HG03139 (cell line): Measurements from ENCODE around the gene POU2F2.
"Not testable (repeated sequence)": the region's sequence is repeated elsewhere in the genome, so short reads cannot be mapped to it uniquely, and the experiment has no call there.

Experiments used
- ATAC-seq: cut with Tn5 transposase; IDR thresholded peaks from one replicate; pipeline ENCODE4 v1.9.1; 2021; ENCODE audit not compliant: unreplicated experiment

The POU2F2 gene

DNA sequence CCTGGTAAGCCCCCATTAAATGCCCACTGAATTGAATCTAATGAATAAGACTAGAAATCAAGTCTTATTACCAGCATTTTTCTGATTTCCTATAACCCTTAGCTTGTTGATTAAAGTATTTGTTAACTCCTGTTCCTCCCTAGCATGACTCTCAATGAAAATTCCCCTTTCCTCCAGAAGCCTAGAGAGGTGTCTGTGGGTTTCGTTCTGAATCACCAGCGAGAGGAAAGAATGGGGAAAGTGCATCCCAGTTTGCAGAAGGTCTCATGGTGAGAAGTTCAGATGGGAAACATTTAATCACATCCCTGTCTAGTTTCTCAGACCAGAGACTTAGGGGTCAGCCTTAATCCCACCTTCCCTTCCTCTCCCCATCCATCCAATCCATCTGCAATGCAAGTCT is 26.9 kb downstream of the POU2F2 start:
- ATAC-seq, result no peak

DNA sequence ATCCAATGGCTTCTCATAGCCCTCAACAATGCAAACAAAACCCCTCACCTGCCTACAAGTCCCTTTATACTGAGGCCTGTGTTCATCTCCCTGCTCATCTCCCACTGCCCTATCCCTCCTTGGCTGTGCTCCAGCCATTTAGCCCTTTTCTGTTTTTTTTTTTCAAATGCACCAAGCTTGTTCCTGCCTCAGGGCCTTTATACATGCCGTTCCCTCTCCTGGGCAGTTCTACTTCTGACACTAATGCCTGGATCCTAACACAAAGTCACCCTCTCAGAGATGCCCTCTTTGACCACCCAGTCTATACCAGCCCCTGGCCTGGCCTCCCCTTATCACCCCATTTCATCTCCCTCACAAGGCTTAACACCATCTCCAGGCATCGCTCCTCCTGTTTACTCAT is 29.4 kb downstream of the POU2F2 start:
- no peak for ATAC-seq

DNA sequence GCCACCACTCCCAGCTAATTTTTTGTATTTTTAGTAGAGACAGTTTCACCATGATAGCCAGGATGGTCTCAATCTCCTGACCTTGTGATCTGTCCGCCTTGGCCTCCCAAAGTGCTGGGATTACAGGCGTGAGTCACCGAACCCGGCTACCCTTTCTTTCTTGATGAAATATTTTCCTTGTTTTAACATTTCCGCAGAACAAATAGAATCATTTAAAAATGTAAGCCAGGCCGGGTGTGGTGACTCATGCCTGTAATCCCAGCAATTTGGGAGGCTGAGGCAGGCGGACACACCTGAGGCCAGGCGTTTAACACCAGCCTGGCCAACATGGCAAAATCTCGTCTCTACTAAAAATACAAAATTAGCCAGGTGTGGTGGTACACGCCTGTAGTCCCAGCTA is 32.0 kb downstream of the POU2F2 start:
- ATAC-seq, result not testable (repeated sequence)

DNA sequence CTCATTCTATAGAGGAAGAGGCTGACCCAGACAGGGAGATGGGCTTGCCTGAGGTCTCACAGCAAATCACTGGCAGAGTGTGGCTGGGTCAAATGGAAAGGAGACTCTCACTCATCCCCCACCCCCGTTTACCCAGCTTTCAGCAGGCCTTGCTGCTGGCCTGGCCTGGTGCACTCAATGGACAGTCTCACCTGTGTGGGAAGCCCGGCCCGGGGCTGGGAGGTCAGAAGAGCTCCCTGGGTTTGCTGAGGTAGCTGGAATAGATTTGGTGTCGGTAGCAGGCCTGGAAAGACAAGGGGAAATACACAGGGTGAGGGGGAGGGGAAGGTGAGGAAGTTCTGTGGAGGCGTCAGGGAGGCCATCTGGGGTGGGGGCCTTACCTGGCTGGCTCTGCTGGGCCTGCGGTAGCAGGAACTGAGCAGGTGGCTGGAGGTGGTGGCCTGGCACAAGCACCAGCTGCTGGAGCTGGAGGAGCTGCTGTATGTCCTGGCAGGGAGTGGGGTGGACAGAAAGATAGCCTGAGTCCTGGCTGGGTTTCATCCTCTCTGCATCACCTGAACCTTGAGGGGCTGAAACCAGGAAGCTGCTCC is 32.8 kb downstream of the POU2F2 start:
- ATAC-seq, result no peak

DNA sequence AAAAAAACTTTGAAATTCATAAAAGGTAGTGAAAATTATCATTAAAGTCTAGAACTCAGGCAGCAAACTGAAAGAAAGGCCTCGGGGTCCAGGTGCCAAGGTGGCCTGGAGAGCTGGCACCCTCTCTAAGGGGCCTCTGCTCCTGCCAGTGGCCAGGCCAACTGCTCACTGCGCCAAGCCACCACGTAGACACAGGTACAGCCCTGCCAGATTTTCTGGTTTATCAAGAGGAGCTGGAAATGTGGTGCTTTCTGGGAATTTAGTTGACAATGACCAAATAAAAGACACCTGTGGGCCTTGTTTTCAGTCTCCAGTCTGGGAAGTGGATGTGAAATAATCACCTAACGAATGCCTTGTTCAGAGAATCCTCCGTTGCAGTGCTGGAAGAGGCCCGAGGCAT is 33.5 kb downstream of the POU2F2 start:
- ATAC-seq, result no peak

DNA sequence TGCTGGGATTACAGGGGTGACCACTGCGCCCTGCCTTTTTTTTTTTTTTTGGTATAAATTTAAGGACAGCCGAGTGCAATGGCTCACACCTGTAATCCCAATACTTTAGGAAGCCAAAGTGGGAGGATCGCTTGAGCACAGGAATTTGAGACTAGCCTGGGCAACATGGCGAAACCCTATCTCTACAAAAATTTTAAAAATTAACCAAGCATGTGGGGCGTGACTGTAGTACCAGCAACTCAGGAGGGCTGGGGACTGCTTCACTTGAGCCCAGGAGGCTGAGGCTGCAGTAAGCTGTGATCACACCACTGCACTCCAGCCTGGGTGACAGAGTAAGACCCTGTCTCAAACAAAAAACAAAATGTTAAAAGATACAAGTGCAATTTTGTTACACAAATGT is 34.8 kb downstream of the POU2F2 start:
- no peak for ATAC-seq

DNA sequence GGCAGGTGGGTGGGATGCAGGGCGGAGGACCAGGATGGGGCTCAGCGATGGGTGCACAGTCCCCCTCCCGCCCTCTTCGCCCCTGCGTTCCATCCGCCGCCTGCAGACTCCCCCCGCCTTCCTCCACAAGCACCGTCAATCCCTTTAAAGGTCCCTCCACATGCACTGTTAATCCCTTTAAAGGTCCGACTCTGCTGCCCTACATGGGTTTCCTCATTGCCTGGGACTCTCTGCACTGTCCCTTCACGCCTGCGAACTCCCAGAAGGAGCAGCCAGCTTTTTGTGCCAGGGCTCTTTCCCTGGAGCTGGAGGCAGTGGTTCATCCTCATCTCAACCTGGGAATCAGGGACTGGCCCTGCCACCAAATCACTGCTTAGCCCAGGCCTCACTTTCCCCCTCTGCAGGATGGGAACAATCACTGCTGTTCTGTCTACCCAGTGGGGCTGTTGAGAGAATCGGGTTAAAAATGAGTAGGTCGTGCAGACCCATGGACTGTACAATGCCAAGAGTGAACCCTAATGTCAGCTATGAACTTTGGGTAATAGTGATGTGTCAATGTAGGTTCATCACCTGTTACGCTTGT is 35.9 kb downstream of the POU2F2 start:
- no peak for ATAC-seq

DNA sequence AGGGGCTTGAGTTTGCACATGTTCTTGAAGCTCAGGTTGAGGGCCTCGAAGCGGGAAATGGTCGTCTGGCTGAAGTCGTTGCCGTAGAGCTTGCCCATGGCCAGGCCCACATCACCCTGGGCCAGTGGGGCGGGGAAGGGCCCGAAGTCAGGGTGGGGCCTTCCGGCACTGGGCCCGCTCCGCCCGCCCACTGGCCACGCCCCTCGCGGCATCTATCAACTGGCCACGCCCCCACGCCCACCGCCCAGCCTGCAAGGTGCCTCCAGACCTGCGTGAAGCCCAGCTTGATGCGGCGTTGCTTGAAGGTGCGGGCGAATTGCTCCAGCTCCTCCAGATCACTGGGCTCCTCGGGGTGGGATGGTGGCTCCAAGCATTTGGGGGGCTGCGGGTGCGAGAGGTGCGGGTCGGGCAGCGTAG is 36.4 kb downstream of the POU2F2 start:
- no peak for ATAC-seq

DNA sequence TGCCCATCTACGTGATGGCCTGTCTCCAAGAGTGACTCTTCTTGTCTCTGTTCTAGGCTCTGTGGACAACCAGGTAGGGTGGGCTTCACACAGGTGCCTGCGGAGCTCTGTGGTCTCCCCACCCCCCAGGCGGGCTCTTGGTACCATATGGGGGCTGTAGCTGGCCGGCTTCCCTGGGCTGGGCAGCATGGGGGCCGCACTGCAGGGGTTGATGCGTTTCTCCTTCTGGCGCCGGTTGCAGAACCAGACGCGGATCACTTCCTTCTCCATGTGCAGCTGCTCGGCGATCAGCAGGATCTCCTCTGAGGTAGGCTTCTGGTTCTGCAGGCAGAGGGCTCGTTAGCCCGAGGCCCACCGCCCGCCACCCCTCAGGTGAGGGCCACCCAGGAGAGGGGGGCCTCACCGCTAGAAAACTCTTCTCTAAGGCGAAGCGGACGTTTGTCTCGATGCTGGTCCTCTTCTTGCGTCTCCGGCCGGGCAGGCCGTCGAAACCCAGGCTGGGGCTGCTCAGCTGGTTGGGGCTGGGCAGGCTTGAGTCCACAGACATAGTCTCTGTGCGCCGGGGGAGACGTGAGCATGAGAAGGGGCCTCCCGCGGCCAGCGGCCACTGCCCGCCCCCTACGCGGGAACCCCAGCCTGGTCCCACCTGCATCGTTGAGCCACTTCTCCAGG is 37.0 kb downstream of the POU2F2 start:
- no peak for ATAC-seq

DNA sequence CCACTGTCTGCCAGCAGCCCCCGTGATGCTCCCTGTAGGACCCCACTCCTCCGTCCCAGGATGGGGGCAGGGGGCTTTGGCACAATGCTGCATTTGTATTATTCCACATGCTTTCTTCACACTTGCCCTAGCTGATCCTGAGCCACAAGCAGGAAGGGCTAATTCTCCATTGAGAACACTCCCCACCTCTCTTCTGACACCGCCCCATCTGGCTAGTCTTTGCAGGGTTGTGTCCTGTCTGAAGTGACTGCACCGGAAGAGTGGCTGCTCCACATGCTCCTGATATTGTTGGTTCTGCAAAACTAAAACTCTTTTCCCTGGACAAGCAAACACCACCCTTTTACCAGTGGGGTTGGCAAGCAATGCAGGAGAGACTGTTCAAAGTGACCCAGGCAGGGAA is 38.3 kb downstream of the POU2F2 start:
- no peak for ATAC-seq

DNA sequence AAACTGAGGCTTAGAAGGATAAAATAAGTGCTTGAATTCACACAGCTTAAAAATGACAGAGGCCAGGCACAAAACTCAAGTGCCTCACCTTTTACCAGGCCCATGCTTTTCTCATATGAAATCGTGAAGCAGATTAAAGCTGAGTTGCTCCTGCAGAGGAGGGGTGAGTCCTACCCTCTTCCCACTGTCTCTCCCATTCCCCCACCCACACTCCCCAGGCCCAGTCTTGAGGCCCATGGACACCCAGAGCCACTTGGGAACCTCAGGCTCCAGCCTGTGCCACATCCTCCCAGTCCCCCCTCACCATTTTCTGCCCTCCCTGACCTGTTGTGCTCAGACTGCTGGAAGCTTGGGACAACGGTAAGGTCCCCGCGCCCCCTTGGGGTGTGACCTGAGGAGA is 38.7 kb downstream of the POU2F2 start:
- ATAC-seq, result no peak

DNA sequence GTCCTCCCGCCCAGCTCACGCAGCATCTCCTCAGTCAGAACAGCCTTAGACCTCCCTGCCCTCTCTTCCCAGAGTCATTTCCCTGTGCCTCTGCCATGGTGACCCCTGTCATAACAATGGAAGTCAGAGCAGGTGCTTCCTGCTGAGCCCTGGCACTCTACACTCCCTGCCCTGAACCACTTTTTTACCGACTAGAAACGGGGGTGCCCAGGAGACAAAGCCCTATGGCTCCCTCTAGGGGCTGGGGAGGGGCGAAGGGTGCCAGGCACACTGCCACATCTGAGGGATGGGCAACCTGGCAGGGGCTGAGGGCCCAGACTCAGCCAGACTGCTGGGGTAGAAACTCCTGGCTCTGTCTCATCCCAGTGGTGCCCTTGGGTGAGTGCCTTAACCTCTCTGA is 39.9 kb downstream of the POU2F2 start:
- ATAC-seq, result no peak

DNA sequence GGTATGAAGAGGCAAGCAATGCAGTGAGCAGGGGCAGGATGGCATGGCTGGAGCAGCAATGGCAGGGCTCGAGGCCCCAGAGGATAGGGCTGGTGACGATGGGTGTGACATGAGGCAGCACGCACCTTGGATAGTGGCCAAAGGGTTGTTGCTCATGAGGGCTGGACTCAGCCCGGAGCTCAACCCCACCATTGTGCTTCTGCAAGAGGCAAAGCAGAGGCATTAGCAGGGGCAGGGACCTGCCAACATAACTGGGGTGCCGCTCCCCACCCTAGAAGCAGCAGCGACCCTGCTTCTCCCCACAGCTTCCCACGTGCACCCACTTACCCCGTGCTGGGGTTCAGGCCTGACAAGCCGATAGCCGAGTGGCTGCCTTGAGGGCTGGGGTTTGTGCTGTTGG is 40.5 kb downstream of the POU2F2 start:
- no peak for ATAC-seq

DNA sequence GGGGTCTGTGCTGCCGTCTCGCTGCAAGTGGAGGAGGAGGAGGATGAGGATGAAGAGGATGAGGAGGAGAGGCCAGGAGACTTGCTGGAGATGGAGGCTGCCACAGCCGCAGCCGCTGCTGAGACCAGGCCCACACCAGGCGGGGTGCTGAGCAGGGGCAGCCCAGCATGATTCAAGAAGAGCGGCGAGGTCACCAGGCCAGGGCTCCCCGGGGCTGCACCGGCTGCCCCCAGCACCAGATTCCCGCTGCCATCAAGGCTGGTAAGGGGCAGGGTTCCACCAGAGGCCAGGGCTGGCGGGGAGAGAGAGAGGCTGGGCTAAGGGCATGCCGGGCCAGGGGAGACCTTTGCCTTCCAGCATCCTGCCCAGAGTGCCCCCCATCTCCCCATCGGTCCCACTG is 40.9 kb downstream of the POU2F2 start:
- ATAC-seq, result no peak

DNA sequence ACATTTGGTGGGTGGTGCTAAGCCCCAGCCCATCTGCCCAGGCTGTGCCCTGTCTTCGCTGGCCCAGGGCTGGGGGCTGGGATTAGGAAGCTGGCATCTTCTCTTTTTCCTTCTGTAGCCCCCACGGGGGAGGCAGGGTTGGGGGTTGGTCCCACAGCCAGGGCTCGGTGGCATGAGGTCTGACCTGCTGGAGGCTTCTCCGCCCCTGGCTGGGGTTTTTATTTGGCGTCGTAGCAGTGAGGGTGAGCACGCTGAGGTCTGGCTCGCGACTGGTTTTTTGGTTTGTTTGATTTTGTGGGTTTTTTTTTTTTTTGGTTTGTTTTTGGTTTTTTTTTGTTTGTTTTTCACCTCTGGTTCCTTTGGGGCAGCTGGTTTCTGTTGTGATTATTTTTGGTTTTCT is 41.6 kb downstream of the POU2F2 start:
- no peak for ATAC-seq

DNA sequence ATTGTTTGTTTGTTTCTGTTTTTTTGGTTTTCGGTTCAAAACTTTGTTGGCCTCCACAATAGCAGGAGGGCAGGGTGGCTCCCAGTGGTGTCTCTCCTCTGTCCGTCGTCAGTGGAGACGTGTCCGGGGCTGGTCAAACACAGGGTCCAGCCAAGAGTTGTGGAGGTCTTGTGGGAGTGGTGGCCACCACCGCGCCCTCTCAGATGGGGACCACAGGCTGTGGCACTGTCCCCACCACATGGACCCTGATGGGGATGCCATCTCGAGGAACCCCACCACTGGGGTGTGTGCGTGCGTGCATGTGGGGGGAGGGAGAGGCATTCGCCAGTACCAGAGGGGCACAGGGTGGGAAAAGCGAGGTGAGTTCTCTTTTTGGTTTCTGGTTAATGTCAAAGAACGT is 42.5 kb downstream of the POU2F2 start:
- no peak for ATAC-seq

DNA sequence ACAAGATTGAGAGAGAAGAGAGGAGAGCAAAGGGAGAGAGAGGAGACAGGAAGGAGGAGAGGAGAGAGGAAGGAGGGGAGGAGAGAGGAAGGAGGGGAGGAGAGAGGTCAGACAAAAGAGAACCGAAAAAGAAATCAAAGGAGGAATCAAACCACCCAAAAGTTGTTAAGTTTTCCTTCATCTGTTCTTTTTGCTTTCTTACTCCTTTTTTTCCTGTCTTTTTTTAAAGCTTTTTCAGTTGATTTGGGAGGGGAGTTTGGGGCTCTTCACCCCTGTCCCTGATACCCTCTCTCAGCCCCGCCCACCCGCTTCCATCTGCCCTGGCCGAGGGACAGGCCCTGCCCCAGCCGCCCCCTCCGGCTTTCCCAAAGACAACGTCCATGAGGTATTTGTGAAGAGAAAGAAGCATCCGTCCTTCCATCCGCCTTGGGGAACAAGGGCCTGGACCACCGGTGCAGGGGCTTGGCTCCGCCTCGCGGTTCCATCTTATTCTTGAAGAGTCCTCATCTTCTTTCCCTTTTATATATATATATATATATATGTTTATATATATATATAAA is 43.0 kb downstream of the POU2F2 start:
- ATAC-seq, result no peak

DNA sequence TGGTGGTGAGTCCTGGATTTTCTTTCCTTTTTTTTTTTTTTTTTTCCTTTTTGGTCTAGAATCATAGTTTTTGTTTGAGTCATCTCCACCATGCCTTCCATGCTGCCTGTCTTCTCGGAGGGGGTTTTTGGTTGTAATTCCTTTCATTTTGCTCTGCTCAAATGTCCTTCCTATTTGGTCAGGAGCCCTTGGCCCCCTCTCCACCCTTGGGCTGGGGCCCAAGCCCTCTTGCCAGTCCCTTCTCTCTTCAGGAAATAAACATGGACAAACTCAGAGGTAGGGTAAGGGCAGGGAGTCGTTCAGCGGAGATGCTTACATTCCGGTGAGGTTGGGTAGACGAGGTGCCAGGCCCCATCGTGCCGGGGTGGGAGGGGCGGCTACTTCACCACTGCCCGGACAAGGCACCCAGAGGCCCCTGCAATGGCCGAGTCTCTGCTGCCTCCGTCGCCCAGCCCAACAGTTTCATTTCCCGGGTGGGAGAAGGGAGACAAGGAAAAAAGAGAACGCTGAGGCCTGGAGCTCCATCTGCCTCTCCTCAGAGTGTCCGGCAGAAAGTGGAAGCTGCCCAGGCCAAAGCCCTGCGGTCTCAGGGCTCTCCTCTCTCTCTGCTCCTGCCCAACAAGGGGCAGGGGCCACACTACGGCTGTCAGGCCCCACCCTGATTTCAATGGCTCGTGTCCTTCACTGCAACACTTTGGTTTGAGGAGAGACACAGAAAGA is 43.6 kb downstream of the POU2F2 start:
- ATAC-seq, result no peak

DNA sequence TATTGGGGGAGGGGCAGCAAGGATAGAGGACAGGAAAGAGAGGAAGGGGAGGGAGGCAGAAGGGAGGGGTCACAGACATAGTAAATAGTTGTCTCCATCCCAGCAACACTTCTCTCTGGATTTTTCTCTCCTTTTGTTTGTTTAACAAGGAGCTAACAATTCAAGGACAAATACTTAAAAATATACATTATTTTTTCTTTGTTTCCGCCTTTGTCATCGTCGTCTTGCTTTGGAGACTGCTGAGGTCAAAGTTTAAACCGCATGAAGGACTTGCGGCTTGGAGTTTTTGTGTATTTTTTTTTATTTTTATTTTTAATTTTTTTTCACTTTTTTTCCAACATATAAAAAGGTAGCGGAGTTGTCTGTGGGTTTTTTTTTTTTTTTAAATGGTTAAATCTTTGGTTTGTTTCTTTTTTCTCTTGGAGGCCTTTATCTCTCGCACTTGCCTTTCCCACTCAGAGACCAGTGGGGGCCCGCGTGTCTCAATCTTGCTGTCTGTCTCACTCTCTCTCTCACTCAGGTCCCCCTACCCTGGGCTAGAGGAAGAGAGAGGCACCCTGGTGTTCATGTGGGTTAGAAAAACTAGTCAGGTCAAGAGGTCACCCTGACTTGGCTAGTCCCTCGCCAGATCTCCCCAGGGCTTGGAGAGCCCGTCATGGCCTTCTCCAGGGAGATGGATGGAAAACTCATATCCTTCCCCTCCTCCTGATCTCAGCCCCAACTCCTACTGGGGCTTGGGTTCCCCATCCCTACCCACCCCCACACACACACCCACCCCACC is 45.3 kb downstream of the POU2F2 start:
- ATAC-seq, result no peak

DNA sequence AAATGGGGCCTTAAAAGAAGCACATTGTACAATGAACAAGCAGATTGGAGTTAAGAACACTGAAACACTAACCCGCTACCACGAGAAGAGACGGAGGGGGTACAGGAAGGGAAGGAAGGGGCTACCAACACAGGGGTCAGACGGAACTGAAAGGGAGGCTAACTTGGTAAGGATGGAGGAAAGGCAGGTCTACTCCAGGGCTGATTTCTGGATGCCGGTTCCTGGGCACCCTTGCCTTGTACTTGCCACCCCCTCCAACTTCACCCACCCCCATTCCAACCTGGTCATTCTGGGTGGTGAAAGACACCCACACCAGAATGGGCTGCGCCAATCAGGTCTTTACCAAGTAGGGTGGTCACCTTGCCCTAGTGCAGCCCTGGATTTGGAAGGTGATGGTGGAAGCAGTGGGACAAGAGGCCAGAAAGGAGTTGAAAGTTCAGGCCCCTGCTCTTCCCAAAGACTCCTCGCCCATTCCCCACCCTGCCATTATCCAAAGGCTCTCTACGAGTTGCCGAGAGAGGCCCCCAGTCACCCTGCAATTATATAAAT is 46.0 kb downstream of the POU2F2 start:
- ATAC-seq, result no peak

DNA sequence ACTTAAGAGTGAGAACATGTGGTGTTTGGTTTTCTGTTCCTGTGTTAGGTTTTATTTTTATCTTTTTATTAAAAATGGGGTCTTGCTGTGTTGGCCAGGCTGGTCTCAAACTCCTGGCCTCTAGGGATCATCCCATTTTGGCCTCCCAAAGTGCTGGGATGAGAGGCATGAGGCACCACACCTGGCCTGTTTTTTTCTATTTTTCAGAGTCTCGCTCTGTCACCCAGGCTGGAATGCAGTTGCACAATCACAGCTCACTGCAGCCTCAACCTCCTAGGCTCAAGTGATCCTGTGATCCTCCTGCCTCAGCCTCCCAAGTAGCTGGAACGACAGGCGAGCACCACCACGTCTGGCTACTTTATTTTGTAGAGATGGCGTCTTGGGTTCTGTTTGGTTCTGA is 48.7 kb downstream of the POU2F2 start:
- ATAC-seq, result no peak
